Hepatocyte (in vitro differentiated cells): ENCODE data around the gene MRS2. TPM values are rescaled to one million over a fixed set of nuclear protein-coding genes. Genes with fewer than 3 reads are reported as not detected.

Experiments
- DNase-seq: peaks from one replicate; pipeline ENCODE4 v3.0.0-alpha.2; 2016; ENCODE audit warnings: low spot score
- H2AFZ ChIP-seq: fragments of 200-600 bp; sonication (generic); 2 replicates; pipeline ENCODE4 v1.6.0; 2016; ENCODE audit warnings: antibody characterized with exemption, mild to moderate bottlenecking
- H3K27ac ChIP-seq: fragments of 200-600 bp; sonication (generic); 2 replicates; pipeline ENCODE4 v1.5.1; 2016; ENCODE audit warnings: mild to moderate bottlenecking
- H3K27me3 ChIP-seq: fragments of 200-600 bp; sonication (generic); 2 replicates; pipeline ENCODE4 v1.6.1; 2016
- H3K36me3 ChIP-seq: fragments of 200-600 bp; sonication (generic); replicated peaks from 2 replicates; pipeline ENCODE4 v1.5.1; 2016; ENCODE audit warnings: low read depth; ENCODE audit not compliant: insufficient read depth
- H3K4me1 ChIP-seq: fragments of 200-600 bp; sonication (generic); 2 replicates; pipeline ENCODE4 v1.5.1; 2016; ENCODE audit warnings: mild to moderate bottlenecking, moderate library complexity; ENCODE audit not compliant: insufficient read depth
- H3K4me2 ChIP-seq: fragments of 200-600 bp; sonication (generic); 2 replicates; pipeline ENCODE4 v1.6.0; 2016
- H3K4me3 ChIP-seq: fragments of 200-600 bp; sonication (generic); 2 replicates; pipeline ENCODE4 v1.5.1; 2016; ENCODE audit warnings: mild to moderate bottlenecking
- H3K79me2 ChIP-seq: fragments of 200-600 bp; sonication (generic); 2 replicates; pipeline ENCODE4 v1.6.0; 2017; ENCODE audit warnings: mild to moderate bottlenecking
- H3K9me2 ChIP-seq: fragments of 200-600 bp; sonication (generic); replicated peaks from 2 replicates; pipeline ENCODE4 v1.6.0; 2017; ENCODE audit warnings: mild to moderate bottlenecking; ENCODE audit not compliant: insufficient read depth
- H3K9me3 ChIP-seq: fragments of 200-600 bp; sonication (generic); 2 replicates; pipeline ENCODE4 v1.5.1; 2016; ENCODE audit warnings: low read depth, mild to moderate bottlenecking
- H4K20me1 ChIP-seq: fragments of 200-600 bp; sonication (generic); 2 replicates; pipeline ENCODE4 v1.6.0; 2016; ENCODE audit warnings: mild to moderate bottlenecking; ENCODE audit not compliant: insufficient read depth, poor library complexity, severe bottlenecking
- EZH2 ChIP-seq: fragments of 200-600 bp; sonication (generic); IDR thresholded peaks from 2 replicates; pipeline ENCODE4 v1.6.1; 2016; ENCODE audit warnings: antibody characterized with exemption, mild to moderate bottlenecking, borderline replicate concordance
- EZH2phosphoT487 ChIP-seq: fragments of 200-600 bp; sonication (generic); IDR thresholded peaks from one replicate; pipeline ENCODE4 v1.6.1; 2018; ENCODE audit warnings: antibody characterized with exemption, mild to moderate bottlenecking, low read depth, moderate library complexity; ENCODE audit not compliant: unreplicated experiment, severe bottlenecking
- WGBS: methylation state at CpG from one replicate; pipeline ENCODE4 v1.1.6; 2016; ENCODE audit warnings: low lambda C conversion rate; ENCODE audit errors: missing lambda C conversion rate; 5-methylcytosine and 5-hydroxymethylcytosine counted together
- polyA plus RNA-seq: library from polyadenylated mRNA; unstranded; fragments of >200 nt; fragmentation: Nextera tagmentation; extraction: Ambion mirVana; gene quantifications from 2 replicates; pipeline ENCODE4 v1.2.1, GENCODE V29; 2016
- total RNA-seq: library from RNA; depleted of rRNA; stranded (reverse); fragments of >200 nt; gene quantifications from 2 replicates; pipeline ENCODE4 v1.2.3, GENCODE V29; 2014
- TF ChIP-seq, protein P1 (sequence below): fragments of 200-600 bp; sonication (generic); IDR thresholded peaks from 2 replicates; pipeline ENCODE4 v1.5.1; 2016; ENCODE audit warnings: antibody characterized with exemption, mild to moderate bottlenecking; ENCODE audit not compliant: poor library complexity

Gene MRS2
- total and polyA plus RNA-seq, 2 experiments from 2014 or later, result 21.9 to 34.1 TPM

DNA sequence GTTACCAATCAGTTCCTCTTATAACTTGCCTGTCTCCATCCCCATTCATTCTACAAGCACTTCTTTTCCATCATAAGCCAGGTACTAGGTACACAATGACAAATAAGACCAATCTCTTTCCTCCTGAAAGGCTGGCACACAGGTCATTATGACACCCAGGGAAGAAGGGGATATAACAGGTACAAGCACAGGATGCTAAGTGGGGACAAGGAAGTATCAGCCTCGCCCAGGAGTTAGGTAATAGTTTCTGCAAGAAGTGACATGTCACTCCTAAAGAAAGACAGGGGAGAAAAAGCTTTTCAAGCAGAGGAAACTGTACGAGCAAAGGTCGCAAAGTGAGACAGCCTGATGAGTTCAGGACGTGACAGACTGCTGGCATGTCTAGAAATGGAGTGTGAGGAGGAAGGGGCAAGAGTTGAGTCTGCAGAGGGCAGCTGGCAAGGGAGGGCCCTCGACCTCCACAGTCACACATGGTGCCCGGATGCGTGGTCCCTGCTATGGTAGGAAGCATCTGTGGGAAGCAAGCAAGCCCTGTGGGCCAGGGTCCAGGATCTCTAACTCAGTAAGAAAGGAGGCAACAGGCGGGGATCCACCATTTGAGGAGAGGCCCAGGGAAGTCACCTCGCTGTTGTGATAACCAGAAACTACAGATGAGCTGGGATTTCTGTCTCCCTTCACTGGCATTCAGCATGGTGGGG lies 46.2 kb downstream of the MRS2 start:
- no peaks in the 10 kb centered on the region for H4K20me1 ChIP-seq
- DNase-seq, result no peak
- H3K9me2 ChIP-seq, result no peaks in the 10 kb centered on the region
- no peaks in the 10 kb centered on the region for H3K9me3 ChIP-seq
- no peak overlapping the region for H3K4me3 ChIP-seq
- no peak overlapping the region for H2AFZ ChIP-seq
- no peaks in the 10 kb centered on the region for H3K79me2 ChIP-seq
- H3K4me2 ChIP-seq, result no peak overlapping the region
- 79% methylated on average over 9 of the region's 9 CpGs for WGBS
- no peaks in the 10 kb centered on the region for H3K4me1 ChIP-seq
- no peak for TF ChIP-seq EZH2phosphoT487
- TF ChIP-seq EZH2, result no peak
- TF ChIP-seq, protein P1, sequence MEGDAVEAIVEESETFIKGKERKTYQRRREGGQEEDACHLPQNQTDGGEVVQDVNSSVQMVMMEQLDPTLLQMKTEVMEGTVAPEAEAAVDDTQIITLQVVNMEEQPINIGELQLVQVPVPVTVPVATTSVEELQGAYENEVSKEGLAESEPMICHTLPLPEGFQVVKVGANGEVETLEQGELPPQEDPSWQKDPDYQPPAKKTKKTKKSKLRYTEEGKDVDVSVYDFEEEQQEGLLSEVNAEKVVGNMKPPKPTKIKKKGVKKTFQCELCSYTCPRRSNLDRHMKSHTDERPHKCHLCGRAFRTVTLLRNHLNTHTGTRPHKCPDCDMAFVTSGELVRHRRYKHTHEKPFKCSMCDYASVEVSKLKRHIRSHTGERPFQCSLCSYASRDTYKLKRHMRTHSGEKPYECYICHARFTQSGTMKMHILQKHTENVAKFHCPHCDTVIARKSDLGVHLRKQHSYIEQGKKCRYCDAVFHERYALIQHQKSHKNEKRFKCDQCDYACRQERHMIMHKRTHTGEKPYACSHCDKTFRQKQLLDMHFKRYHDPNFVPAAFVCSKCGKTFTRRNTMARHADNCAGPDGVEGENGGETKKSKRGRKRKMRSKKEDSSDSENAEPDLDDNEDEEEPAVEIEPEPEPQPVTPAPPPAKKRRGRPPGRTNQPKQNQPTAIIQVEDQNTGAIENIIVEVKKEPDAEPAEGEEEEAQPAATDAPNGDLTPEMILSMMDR, result no peak
- H3K27ac ChIP-seq, result no peak overlapping the region
- no peaks in the 10 kb centered on the region for H3K27me3 ChIP-seq
- H3K36me3 ChIP-seq, result no peaks in the 10 kb centered on the region

DNA sequence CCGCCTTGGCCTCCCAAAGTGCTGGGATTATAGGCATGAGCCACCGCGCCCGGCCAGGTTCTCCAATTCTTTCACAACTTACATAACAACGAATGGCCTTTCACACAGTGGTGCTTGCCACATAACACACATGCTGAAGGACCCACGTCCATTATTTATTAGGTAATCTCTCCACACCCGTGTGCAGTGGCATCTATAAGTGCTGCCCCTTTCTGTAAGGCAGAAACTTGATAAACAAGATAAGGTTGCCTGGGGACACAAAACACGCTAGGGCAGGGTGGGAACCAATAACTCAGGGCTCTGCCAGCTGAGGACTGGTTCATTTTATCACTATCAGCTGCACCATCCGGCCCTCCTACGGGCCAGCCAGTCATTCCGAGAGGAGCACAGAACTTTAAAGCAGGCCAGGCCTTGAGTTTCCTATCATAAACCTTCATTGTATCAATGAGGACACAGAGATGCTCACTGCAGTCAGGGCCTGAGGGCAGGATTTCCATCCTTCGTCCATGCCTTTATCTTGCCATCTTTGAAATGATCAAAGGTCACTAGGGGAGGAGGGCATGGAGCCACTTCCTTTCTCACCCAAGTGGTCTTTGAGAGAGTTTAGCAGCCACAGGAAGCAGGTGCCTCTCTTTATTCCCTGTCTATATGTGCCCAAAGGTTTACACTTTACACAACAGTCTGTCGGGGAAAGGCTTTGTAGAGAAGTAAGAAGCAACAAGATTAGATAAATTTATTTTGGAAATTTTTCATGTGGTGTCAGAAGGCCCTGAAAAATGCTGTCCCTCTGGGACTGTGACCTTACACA lies 49.0 kb downstream of the MRS2 start:
- H3K4me3 ChIP-seq, result no peak overlapping the region
- H4K20me1 ChIP-seq, result no peaks in the 10 kb centered on the region
- H3K4me1 ChIP-seq, result no peaks in the 10 kb centered on the region
- no peaks in the 10 kb centered on the region for H3K9me2 ChIP-seq
- no peaks in the 10 kb centered on the region for H3K9me3 ChIP-seq
- DNase-seq, result no peak
- no peak overlapping the region for H3K27ac ChIP-seq
- 61% methylated on average over 13 of the region's 13 CpGs for WGBS
- no peak overlapping the region for H3K4me2 ChIP-seq
- no peaks in the 10 kb centered on the region for H3K27me3 ChIP-seq
- no peaks in the 10 kb centered on the region for H3K36me3 ChIP-seq
- H2AFZ ChIP-seq, result no peak overlapping the region
- H3K79me2 ChIP-seq, result no peaks in the 10 kb centered on the region
- TF ChIP-seq EZH2 (no peak), EZH2phosphoT487 (no peak)
- TF ChIP-seq, protein P1, result no peak

DNA sequence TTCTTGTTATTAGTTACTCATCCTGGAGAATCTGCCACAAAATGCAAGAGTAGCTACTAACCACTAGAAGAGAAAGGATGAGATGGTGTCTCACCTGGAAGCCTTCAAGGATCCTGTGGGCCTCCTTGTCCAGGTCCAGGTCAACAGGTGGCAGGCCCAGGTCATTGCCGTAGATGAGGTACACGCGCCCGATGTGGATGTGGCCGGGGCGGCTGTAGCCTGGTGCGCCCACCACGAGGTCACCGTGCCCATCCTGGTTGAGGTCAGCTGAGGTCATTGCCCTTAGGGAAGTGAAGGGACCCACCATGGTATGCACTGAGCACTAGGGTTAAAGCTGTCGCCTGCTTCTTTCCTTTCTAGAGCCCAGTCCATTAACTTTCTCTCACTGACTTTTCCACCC lies 51.2 kb downstream of the MRS2 start:
- WGBS, result 98% methylated on average over 10 of the region's 10 CpGs
- DNase-seq, result no peak
- Histone ChIP-seq H3K4me1 (no peaks in the 10 kb centered on the region), H3K27me3 (no peaks in the 10 kb centered on the region), H2AFZ (no peak overlapping the region), H3K9me2 (no peaks in the 10 kb centered on the region), H3K4me3 (no peak overlapping the region), H3K36me3 (no peaks in the 10 kb centered on the region), H3K4me2 (no peak overlapping the region), H3K9me3 (no peaks in the 10 kb centered on the region), H3K27ac (no peak overlapping the region), H4K20me1 (no peaks in the 10 kb centered on the region), H3K79me2 (no peaks in the 10 kb centered on the region)
- TF ChIP-seq, protein P1, result no peak
- no peak for TF ChIP-seq EZH2phosphoT487
- no peak for TF ChIP-seq EZH2
